ENCODE results near the gene MCOLN3. TPM values are rescaled to one million over a fixed set of nuclear protein-coding genes. Genes with fewer than 3 reads are reported as not detected.
A peak's percentile ranks its signal among the peaks of the same experiment; 100 is the strongest.

Gene MCOLN3
- total and polyA plus RNA-seq, 2 experiments from 2014 or later = 3.5 to 4.4 TPM

- TF ChIP-seq EZH2phosphoT487 (IDR thresholded peaks at IDR 0.05; ENCODE audit: unreplicated experiment) (no peak), NANOG (IDR thresholded peaks at IDR 0.05; ENCODE audit: borderline replicate concordance) (no peak), ZNF114 (CRISPR knock-in tag; IDR thresholded peaks at IDR 0.05) (no peak), POLR2AphosphoS5 (IDR thresholded peaks at IDR 0.05; ENCODE audit: low read depth) (no peak), REST (IDR thresholded peaks at IDR 0.05; ENCODE audit: unreplicated experiment) (no peak)
Observed at GRCh38 chr1:85054664-85055063, 6.4 kb upstream of the MCOLN3 start (continued).

GRCh38 chr1:85049735-85050166 is 1.5 kb upstream of the MCOLN3 start:
- peaks cover 40% of the 10 kb centered on the region for H3K27me3 Mint-ChIP-seq (ENCODE audit: insufficient read depth, low read depth, poor library complexity)
- H3K9me3 Mint-ChIP-seq = no peaks in the 10 kb centered on the region
- ATAC-seq = peak; percentile 9
- Histone ChIP-seq H4K20me1 (replicated peaks; ENCODE audit: insufficient read depth) (no peaks in the 10 kb centered on the region), H3K4me1 (ENCODE audit: insufficient read depth) (peaks cover 16% of the 10 kb centered on the region), H3K9me2 (ENCODE audit: insufficient read depth) (no peaks in the 10 kb centered on the region), H3K27ac (ENCODE audit: low read depth) (no peak overlapping the region), H3K4me3 (peak overlapping the region; percentile 74), H3K4me2 (peak overlapping the region; percentile 86), H2AFZ (no peak overlapping the region; the same call in 1 of the 2 replicates), H3K27me3 (ENCODE audit: insufficient read depth) (peaks cover 58% of the 10 kb centered on the region), H3K79me2 (replicated peaks; ENCODE audit: insufficient read depth) (no peaks in the 10 kb centered on the region), H3K36me3 (ENCODE audit: insufficient read depth) (no peaks in the 10 kb centered on the region), H3F3A (replicated peaks; ENCODE audit: low read depth) (no peaks in the 10 kb centered on the region)
- H3K27ac Mint-ChIP-seq = no peak overlapping the region
- DNase-seq (ENCODE audit: low spot score) = peak; percentile 63
- H3K36me3 Mint-ChIP-seq (ENCODE audit: low read depth) = no peaks in the 10 kb centered on the region
- H3K4me3 Mint-ChIP-seq = peak overlapping the region; percentile 78
- peak; percentile 4 to 19; a peak in 1 of 4 replicates for TF ChIP-seq CTCF (conservative IDR thresholded peaks at IDR 0.05; ENCODE audit: low read depth in 2 of 2)
- no peak for TF ChIP-seq POLR2AphosphoS5 (IDR thresholded peaks at IDR 0.05; ENCODE audit: low read depth)
- no peak for TF ChIP-seq EZH2 (IDR thresholded peaks at IDR 0.05; ENCODE audit: low read depth, unreplicated experiment)
- TF ChIP-seq CREB1 (CRISPR knock-in tag; IDR thresholded peaks at IDR 0.05; ENCODE audit: low read depth) = no peak
- peaks cover 17% of the 10 kb centered on the region for H3K4me1 Mint-ChIP-seq
